ENCODE data around the gene COLGALT1.
"Not testable (repeated sequence)": the region's sequence is repeated elsewhere in the genome, so short reads cannot be mapped to it uniquely, and the experiment has no call there.

The COLGALT1 gene

DNA sequence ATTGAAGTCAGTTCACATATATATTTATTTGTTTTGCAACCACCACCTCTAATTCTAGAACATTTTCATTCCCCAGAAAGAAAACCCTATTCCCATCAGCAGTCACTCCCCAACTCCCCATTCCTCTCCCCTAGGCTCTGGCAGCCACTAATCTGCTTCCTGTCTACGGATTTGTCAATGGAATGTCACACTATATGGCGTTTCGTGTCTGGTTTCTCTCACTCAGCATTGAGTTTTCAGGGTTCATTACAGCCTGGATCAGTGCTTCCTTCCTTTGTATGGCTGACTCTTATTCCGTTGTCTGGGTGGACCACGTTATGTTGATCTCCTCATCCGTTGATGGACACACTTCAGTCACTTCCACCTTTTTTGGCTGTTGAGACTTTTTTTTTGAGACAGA, 9.3 kb downstream of the COLGALT1 start:
- Histone ChIP-seq H3K4me3 (ENCODE audit: low read depth in 1 of 2, low read length in 2 of 2) (no peak overlapping the region), H3K27ac (ENCODE audit: low read length) (no peak overlapping the region), H3K9me3 (ENCODE audit: control insufficient read depth in 1 of 2, low read length in 2 of 2) (no peaks in the 10 kb centered on the region), H3K4me1 (ENCODE audit: control insufficient read depth in 1 of 2, insufficient read depth in 2 of 2, low read length in 2 of 2) (no peaks in the 10 kb centered on the region), H3K36me3 (ENCODE audit: control insufficient read depth in 1 of 2, insufficient read depth in 2 of 2, low read length in 2 of 2) (peaks cover 12 to 61% of the 10 kb centered on the region in 2 donors), H3K27me3 (ENCODE audit: low read depth, low read length) (no peaks in the 10 kb centered on the region)

GRCh38 chr19:17565611-17566010, 10.2 kb downstream of the COLGALT1 start:
- H3K4me1 ChIP-seq (ENCODE audit: control insufficient read depth in 1 of 2, insufficient read depth in 2 of 2, low read length in 2 of 2) = no peaks in the 10 kb centered on the region
- no peak overlapping the region for H3K27ac ChIP-seq (ENCODE audit: low read length)
- H3K27me3 ChIP-seq (ENCODE audit: low read depth, low read length) = no peaks in the 10 kb centered on the region
- no peaks in the 10 kb centered on the region for H3K9me3 ChIP-seq (ENCODE audit: control insufficient read depth in 1 of 2, low read length in 2 of 2)
- no peak overlapping the region for H3K4me3 ChIP-seq (ENCODE audit: low read depth in 1 of 2, low read length in 2 of 2)
- H3K36me3 ChIP-seq (ENCODE audit: control insufficient read depth in 1 of 2, insufficient read depth in 2 of 2, low read length in 2 of 2) = peaks cover 12 to 52% of the 10 kb centered on the region in 2 donors

DNA sequence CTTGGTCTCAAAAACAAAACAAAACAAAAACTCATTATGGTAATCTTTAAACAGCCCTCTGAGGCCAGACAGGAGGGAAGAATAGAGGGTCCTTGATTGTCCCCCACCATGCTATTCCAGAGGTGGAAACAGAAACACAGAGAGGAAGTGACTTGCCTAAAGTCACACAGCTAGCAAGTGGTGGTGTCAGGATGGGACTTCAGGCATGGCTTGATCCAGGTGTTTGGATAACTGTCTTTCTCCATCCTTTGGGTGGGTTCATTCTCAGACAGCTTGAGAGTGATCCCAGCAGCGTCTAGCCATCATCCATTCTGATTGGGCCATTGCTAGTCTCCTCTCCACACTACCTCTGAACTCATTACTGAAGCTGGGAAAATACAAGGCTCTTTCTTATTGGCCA, 12.5 kb downstream of the COLGALT1 start:
- Histone ChIP-seq H3K36me3 (ENCODE audit: control insufficient read depth in 1 of 2, insufficient read depth in 2 of 2, low read length in 2 of 2) (peaks cover 17 to 59% of the 10 kb centered on the region in 2 donors), H3K4me3 (ENCODE audit: low read depth in 1 of 2, low read length in 2 of 2) (no peak overlapping the region), H3K27me3 (ENCODE audit: low read depth, low read length) (no peaks in the 10 kb centered on the region), H3K9me3 (ENCODE audit: control insufficient read depth in 1 of 2, low read length in 2 of 2) (no peaks in the 10 kb centered on the region), H3K4me1 (ENCODE audit: control insufficient read depth in 1 of 2, insufficient read depth in 2 of 2, low read length in 2 of 2) (no peaks in the 10 kb centered on the region), H3K27ac (ENCODE audit: low read length) (no peak overlapping the region)

GRCh38 chr19:17570291-17570690, 14.8 kb downstream of the COLGALT1 start:
- not testable (repeated sequence) for H3K4me1 ChIP-seq (ENCODE audit: control insufficient read depth in 1 of 2, insufficient read depth in 2 of 2, low read length in 2 of 2); H3K9me3 ChIP-seq (ENCODE audit: control insufficient read depth in 1 of 2, low read length in 2 of 2); H3K27me3 ChIP-seq (ENCODE audit: low read depth, low read length); H3K4me3 ChIP-seq (ENCODE audit: low read depth in 1 of 2, low read length in 2 of 2); H3K27ac ChIP-seq (ENCODE audit: low read length)
- H3K36me3 ChIP-seq (ENCODE audit: control insufficient read depth in 1 of 2, insufficient read depth in 2 of 2, low read length in 2 of 2) = peaks cover 17 to 64% of the 10 kb centered on the region in 2 donors

DNA sequence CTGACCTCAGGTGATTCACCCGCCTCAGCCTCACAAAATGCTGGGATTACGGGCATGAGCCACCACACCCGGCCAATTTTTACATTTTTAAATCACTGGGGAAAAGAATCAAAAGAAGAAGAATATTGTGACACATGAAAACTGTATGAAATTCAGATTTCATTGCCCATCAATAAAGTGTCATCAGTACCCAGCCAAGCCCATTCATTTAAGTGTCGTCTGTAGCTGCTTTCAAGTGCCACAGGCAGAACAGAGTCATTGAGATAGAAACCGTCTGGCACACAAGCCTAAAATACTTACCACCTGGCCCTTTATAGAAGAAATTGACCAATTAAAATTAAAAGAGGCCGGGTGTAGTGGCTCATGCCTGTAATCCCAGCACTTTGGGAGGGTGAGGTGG, 15.3 kb downstream of the COLGALT1 start:
- no peaks in the 10 kb centered on the region for H3K9me3 ChIP-seq (ENCODE audit: control insufficient read depth in 1 of 2, low read length in 2 of 2)
- H3K27me3 ChIP-seq (ENCODE audit: low read depth, low read length) = no peaks in the 10 kb centered on the region
- no peak overlapping the region for H3K27ac ChIP-seq (ENCODE audit: low read length)
- no peak overlapping the region for H3K4me3 ChIP-seq (ENCODE audit: low read depth in 1 of 2, low read length in 2 of 2)
- H3K36me3 ChIP-seq (ENCODE audit: control insufficient read depth in 1 of 2, insufficient read depth in 2 of 2, low read length in 2 of 2) = peaks cover 19 to 59% of the 10 kb centered on the region in 2 donors
- H3K4me1 ChIP-seq (ENCODE audit: control insufficient read depth in 1 of 2, insufficient read depth in 2 of 2, low read length in 2 of 2) = no peaks in the 10 kb centered on the region

- H3K4me3 ChIP-seq (ENCODE audit: low read depth in 1 of 2, low read length in 2 of 2) = no peak overlapping the region
- no peak overlapping the region for H3K27ac ChIP-seq (ENCODE audit: low read length)
- peaks cover 23 to 49% of the 10 kb centered on the region in 2 donors for H3K36me3 ChIP-seq (ENCODE audit: control insufficient read depth in 1 of 2, insufficient read depth in 2 of 2, low read length in 2 of 2)
- H3K4me1 ChIP-seq (ENCODE audit: control insufficient read depth in 1 of 2, insufficient read depth in 2 of 2, low read length in 2 of 2) = no peaks in the 10 kb centered on the region
- no peaks in the 10 kb centered on the region for H3K27me3 ChIP-seq (ENCODE audit: low read depth, low read length)
- H3K9me3 ChIP-seq (ENCODE audit: control insufficient read depth in 1 of 2, low read length in 2 of 2) = no peaks in the 10 kb centered on the region
These were observed 17.2 kb downstream of the COLGALT1 start for GRCh38 chr19:17572638-17573037.

DNA sequence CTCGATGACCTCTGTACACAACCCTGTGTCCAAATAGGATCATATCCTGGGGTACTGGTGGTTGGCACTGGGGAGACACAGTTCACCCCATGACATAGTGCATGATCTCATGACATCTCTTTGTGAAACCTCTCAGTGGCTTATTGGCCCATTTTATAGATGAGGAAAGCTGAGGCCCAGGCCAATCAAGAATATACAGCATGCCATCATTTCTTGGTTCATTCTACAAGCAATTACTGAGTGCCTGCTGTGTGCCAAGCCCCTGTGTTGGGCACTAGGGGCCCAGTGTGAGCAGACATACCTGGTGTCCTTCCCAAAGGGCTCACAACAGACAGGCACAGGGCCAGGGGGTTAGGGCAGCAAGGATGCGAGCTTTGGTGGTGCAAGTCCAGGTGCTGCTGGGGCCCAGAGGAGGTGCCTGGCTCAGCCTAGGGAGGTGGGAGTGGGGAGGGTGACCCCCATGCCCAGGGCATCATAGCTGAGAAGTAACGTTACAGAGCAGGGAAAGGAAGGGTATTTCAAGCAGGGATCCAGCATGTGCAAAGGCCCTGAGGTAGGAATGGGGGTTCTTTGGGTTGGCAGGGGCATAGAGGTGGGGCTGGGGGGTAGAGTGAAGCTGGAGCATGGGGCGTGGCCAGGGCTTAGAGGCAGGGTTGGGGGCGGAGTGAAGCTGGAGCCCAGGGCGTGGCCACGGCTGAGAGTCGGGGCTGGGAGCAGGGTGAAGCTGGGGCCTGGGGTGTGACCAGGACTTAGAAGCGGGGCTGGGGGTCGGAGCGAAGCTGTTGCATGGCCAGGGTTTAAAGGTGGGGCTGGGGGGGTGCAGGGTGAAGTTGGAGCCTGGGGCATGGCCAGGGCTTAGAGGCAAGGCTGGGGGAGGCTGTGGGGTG, 20.7 kb downstream of the COLGALT1 start:
- no peaks in the 10 kb centered on the region for H3K9me3 ChIP-seq (ENCODE audit: control insufficient read depth in 1 of 2, low read length in 2 of 2)
- H3K4me3 ChIP-seq (ENCODE audit: low read depth in 1 of 2, low read length in 2 of 2) = no peak overlapping the region
- H3K27me3 ChIP-seq (ENCODE audit: low read depth, low read length) = no peaks in the 10 kb centered on the region
- H3K36me3 ChIP-seq (ENCODE audit: control insufficient read depth in 1 of 2, insufficient read depth in 2 of 2, low read length in 2 of 2) = peaks cover 21 to 45% of the 10 kb centered on the region in 2 donors
- no peaks in the 10 kb centered on the region for H3K4me1 ChIP-seq (ENCODE audit: control insufficient read depth in 1 of 2, insufficient read depth in 2 of 2, low read length in 2 of 2)
- H3K27ac ChIP-seq (ENCODE audit: low read length) = no peak overlapping the region

DNA sequence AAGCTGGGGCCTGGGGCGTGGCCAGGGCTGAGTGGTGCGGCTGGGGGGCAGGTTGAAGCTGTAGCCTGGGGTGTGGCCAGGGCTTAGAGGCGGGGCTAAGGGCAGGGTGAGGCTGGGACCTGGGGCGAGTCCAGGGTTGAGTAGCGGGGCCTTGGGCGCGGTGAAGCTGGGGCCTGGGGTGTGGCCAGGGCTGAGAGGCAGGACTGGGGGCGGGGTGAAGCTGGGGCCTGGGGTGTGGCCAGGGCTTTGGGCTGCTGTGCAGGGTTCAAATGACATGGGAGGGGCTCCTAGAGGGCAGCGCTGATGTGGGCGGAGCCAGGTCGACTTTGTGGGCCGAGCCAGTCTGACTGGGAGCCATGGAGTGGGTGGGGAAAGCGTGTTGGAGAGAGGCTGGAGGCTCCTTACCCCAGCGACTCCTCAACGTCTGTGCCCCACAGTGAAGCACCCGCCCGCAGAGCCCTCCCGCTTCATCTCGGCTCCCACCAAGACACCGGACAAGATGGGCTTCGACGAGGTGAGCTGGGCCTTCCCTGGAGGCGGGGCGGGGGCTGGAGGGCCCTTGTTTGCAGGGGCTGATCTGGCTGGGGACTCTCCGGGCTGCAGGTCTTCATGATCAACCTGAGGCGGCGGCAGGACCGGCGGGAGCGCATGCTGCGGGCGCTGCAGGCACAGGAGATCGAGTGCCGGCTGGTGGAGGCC, 21.5 kb downstream of the COLGALT1 start:
- H3K4me1 ChIP-seq (ENCODE audit: control insufficient read depth in 1 of 2, insufficient read depth in 2 of 2, low read length in 2 of 2) = no peaks in the 10 kb centered on the region
- no peaks in the 10 kb centered on the region for H3K27me3 ChIP-seq (ENCODE audit: low read depth, low read length)
- no peak overlapping the region for H3K27ac ChIP-seq (ENCODE audit: low read length)
- peaks cover 27 to 46% of the 10 kb centered on the region in 2 donors for H3K36me3 ChIP-seq (ENCODE audit: control insufficient read depth in 1 of 2, insufficient read depth in 2 of 2, low read length in 2 of 2)
- H3K4me3 ChIP-seq (ENCODE audit: low read depth in 1 of 2, low read length in 2 of 2) = no peak overlapping the region
- no peaks in the 10 kb centered on the region for H3K9me3 ChIP-seq (ENCODE audit: control insufficient read depth in 1 of 2, low read length in 2 of 2)

DNA sequence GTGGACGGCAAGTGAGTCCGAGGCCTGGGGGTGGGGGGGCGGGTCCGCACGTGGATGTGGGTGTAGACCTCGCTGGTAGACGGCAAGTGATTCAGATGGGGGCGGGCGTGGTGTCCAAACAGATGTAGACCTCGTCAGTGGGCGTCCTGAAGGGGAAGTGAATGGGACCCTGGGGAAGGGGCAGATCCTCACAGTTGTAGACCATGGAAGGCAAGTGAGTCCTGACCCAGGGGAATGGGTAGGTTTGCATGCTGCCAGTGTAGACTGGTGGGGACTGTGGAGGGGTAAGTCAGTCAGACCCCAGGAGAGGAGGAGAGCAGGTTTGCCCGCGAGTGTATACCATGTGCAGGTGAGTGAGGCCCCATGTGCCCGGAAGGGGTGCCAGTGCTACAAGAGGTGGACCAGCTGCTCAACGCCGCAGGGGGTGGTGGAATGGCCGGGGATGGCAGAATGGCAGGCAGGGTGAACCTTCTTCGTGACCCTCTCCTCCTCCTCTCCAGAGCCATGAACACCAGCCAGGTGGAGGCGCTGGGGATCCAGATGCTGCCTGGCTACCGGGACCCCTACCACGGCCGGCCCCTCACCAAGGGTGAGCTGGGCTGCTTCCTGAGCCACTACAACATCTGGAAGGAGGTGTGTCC, 22.1 kb downstream of the COLGALT1 start:
- no peaks in the 10 kb centered on the region for H3K27me3 ChIP-seq (ENCODE audit: low read depth, low read length)
- no peak overlapping the region for H3K27ac ChIP-seq (ENCODE audit: low read length)
- H3K4me3 ChIP-seq (ENCODE audit: low read depth in 1 of 2, low read length in 2 of 2) = no peak overlapping the region
- H3K9me3 ChIP-seq (ENCODE audit: control insufficient read depth in 1 of 2, low read length in 2 of 2) = no peaks in the 10 kb centered on the region
- no peaks in the 10 kb centered on the region for H3K4me1 ChIP-seq (ENCODE audit: control insufficient read depth in 1 of 2, insufficient read depth in 2 of 2, low read length in 2 of 2)
- H3K36me3 ChIP-seq (ENCODE audit: control insufficient read depth in 1 of 2, insufficient read depth in 2 of 2, low read length in 2 of 2) = peaks cover 27 to 46% of the 10 kb centered on the region in 2 donors

DNA sequence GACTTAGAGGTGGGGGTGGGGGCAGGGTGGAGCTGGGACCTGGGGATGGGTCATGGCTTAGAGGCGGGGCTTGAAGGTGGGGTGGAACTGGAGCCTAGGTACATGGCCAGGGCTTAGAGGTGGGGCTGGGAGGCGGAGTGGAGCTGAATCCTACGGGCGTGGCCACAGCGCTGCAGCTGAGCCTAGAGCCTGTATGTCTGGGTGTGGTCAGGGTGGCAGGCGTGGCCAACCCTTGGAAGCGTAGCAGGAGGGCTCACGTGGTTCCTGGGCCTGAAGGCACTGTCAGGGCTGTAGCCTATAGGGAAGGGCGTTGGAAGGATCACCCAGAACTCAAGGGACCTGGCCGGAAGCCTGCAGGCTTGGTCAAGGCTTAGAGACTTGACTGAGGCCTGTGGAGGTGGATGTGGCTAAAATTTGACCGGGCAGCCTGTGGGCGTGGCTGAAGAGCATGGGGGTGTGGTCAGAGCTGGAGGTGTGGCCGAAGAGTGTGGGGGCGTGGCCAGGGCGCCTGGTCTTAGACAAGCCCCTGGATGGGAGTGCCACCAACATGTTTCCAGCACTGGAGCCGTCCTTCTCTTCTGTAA, 24.3 kb downstream of the COLGALT1 start:
- Histone ChIP-seq H3K27ac (ENCODE audit: low read length) (no peak overlapping the region), H3K4me3 (ENCODE audit: low read depth in 1 of 2, low read length in 2 of 2) (no peak overlapping the region), H3K9me3 (ENCODE audit: control insufficient read depth in 1 of 2, low read length in 2 of 2) (no peaks in the 10 kb centered on the region), H3K4me1 (ENCODE audit: control insufficient read depth in 1 of 2, insufficient read depth in 2 of 2, low read length in 2 of 2) (no peaks in the 10 kb centered on the region), H3K36me3 (ENCODE audit: control insufficient read depth in 1 of 2, insufficient read depth in 2 of 2, low read length in 2 of 2) (peaks cover 25 to 43% of the 10 kb centered on the region in 2 donors), H3K27me3 (ENCODE audit: low read depth, low read length) (no peaks in the 10 kb centered on the region)

Measured in muscle layer of duodenum (tissue), 2 donors.